OCI-LY7 (cell line): Measurements from ENCODE around the gene TMEM273.

Experiments used
- EZH2phosphoT487 ChIP-seq: fragments of 200-600 bp; sonication (generic); IDR thresholded peaks from 2 replicates; pipeline ENCODE4 v1.6.1; 2018; ENCODE audit warnings: low read depth, borderline replicate concordance, mild to moderate bottlenecking, mixed run types, antibody characterized with exemption, low read length, moderate library complexity, mixed read lengths
- TF ChIP-seq, protein P1 (sequence below): fragments of 200-600 bp; sonication (generic); conservative IDR thresholded peaks from 2 replicates; pipeline ENCODE4 v1.5.1; 2014; ENCODE audit warnings: mild to moderate bottlenecking, antibody characterized with exemption, low read length, moderate library complexity, mixed read lengths

DNA sequence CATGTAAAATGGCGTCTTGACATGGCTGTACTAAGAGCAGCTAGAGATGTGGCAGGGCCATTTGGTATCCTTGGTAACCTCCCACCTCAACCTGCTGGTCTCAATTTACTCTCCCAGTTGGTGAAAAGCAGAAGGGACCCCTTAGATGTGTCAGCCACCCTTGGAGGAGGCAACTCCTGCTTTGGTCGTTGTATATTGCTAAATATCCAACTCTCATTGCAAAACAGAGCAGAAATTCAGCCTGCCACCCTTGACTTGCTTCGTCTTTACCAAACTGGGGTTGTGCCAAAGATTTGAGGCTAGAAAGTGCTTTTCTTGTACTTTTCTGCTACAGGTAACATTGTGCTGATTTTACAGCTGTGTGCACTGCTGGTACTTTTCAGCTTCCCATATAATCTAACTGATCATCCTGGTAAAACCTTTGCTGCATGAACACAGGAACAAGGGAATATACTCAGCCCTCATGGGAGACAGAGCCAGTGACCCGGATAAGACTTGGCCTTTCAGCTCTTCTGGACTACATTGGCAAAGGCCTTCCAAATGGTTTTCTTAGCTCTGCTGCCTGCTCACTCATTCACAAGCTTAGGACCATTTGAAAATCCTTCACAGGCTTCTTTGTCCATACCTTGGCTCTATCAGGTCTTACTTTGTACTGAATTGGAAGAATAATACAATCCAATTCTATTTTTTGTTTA is 70.7 kb downstream of the TMEM273 start:
- TF ChIP-seq, protein P1, sequence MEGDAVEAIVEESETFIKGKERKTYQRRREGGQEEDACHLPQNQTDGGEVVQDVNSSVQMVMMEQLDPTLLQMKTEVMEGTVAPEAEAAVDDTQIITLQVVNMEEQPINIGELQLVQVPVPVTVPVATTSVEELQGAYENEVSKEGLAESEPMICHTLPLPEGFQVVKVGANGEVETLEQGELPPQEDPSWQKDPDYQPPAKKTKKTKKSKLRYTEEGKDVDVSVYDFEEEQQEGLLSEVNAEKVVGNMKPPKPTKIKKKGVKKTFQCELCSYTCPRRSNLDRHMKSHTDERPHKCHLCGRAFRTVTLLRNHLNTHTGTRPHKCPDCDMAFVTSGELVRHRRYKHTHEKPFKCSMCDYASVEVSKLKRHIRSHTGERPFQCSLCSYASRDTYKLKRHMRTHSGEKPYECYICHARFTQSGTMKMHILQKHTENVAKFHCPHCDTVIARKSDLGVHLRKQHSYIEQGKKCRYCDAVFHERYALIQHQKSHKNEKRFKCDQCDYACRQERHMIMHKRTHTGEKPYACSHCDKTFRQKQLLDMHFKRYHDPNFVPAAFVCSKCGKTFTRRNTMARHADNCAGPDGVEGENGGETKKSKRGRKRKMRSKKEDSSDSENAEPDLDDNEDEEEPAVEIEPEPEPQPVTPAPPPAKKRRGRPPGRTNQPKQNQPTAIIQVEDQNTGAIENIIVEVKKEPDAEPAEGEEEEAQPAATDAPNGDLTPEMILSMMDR = no peak
- no peak for TF ChIP-seq EZH2phosphoT487
